Choroid plexus epithelial cell (primary cell): ENCODE data around the gene UNC93B1.

Source experiments
- DNase-seq: peaks from one replicate; pipeline ENCODE4 v3.0.0-alpha.2; 2010; ENCODE audit warnings: low read depth
- H3K4me3 ChIP-seq: 2 replicates; pipeline ENCODE4 v1.5.1; 2011; ENCODE audit warnings: low read depth, mild to moderate bottlenecking, control low read depth, low read length, moderate library complexity
- TF ChIP-seq, protein P1 (sequence below): conservative IDR thresholded peaks from 2 replicates; pipeline ENCODE4 v1.5.1; 2011; ENCODE audit warnings: low read depth, mild to moderate bottlenecking, control low read depth, inconsistent platforms, low read length, moderate library complexity

UNC93B1 gene, protein sequence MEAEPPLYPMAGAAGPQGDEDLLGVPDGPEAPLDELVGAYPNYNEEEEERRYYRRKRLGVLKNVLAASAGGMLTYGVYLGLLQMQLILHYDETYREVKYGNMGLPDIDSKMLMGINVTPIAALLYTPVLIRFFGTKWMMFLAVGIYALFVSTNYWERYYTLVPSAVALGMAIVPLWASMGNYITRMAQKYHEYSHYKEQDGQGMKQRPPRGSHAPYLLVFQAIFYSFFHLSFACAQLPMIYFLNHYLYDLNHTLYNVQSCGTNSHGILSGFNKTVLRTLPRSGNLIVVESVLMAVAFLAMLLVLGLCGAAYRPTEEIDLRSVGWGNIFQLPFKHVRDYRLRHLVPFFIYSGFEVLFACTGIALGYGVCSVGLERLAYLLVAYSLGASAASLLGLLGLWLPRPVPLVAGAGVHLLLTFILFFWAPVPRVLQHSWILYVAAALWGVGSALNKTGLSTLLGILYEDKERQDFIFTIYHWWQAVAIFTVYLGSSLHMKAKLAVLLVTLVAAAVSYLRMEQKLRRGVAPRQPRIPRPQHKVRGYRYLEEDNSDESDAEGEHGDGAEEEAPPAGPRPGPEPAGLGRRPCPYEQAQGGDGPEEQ

DNA sequence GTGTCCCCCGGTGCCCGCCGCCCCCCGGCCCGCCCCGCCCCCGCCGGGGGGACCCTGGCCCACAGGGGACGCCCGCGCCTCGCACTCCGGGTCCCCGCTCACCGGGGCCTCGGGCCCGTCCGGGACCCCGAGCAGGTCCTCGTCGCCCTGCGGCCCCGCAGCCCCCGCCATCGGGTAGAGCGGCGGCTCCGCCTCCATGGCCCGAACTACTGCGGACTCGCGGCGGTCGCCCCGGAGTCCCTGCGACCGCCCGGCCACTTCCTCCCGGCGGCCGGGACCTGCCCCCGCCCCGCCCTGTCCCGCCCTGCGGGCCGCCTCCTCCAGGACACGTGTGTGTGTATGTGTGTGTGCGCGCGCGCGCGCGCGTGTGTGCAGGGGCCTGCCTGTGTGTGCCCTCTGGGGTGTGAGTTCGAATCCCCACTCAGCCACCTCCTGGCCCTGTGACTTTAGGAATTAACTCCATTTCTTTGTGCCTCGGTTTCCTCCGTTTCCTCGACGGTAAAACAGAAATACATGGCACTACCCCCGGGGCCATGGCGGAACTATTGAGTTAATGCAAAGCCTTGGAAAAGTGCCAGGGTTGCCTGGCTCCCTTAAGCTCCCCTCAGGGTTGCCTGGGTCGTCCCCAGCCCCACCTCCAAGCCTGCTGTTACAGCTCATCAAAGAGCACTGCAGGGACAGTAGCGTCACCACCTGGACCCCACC, at the start of gene UNC93B1:
TSS of gene UNC93B1 (minus strand) at position 252 of the 705 bp plus-strand sequence. CDS start at position 198, 54 bp downstream.
- peak; percentile 75 for DNase-seq
- H3K4me3 ChIP-seq, result peak within 1 kb of the TSS; percentile 70
- TF ChIP-seq, protein P1, sequence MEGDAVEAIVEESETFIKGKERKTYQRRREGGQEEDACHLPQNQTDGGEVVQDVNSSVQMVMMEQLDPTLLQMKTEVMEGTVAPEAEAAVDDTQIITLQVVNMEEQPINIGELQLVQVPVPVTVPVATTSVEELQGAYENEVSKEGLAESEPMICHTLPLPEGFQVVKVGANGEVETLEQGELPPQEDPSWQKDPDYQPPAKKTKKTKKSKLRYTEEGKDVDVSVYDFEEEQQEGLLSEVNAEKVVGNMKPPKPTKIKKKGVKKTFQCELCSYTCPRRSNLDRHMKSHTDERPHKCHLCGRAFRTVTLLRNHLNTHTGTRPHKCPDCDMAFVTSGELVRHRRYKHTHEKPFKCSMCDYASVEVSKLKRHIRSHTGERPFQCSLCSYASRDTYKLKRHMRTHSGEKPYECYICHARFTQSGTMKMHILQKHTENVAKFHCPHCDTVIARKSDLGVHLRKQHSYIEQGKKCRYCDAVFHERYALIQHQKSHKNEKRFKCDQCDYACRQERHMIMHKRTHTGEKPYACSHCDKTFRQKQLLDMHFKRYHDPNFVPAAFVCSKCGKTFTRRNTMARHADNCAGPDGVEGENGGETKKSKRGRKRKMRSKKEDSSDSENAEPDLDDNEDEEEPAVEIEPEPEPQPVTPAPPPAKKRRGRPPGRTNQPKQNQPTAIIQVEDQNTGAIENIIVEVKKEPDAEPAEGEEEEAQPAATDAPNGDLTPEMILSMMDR, result no peak

DNA sequence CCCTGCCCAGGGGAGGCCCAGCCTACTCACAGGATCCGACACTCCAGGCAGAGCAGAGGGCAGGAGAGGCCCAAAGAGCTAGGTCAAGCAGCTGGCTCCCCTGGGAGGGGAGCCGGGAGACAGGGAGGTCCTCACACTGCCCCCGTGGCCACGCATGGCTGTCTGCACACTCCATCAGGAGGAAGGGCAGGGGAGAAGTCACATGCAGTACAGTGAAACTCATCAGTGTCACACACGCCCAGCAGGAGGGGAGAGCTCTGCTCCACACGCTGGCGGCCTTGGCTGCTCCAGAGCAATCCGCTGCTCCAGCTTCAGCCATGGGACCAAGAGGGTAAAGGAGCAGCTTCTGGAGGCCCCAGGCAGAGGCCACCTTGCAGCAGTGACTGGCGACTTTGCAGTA, 49.2 kb upstream of the UNC93B1 start:
- H3K4me3 ChIP-seq, result no peak overlapping the region
- TF ChIP-seq, protein P1, result no peak
- DNase-seq, result peak; percentile 41

DNA sequence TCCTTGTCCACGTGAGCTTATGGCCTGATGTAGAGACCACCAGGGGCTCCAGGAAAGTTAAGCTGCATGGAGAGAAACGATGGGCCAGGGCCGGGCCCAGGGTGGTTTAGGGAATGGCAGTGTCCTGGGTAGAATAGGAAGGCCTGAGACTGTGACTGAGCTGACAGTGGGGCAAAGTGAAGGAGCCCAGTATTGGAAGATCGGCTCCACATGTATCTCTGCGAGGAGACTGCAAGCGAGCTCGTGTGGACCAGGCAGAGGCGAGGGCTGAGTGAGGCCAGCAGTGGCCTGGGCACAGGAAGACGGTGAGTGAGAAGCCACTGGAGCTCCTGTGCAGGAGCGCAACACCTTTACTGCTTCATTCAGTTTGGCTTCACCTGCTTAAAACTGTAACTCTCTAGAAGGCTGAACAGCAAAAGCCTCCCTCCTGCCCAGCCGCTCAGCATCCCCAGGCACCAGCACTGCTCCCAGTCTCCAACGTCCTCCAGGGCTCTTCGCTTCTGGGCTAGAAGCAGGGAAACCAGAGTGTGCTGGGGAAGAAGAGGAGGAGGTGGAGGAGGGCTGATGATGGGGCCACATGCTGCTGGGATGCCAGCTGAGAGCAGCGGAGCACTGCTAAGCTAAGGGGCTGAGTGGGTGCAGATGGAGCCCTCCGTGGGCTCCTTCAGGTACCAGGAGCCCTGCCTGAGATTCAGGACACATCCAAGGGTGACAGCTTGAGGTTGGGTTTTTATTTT, 48.4 kb upstream of the UNC93B1 start:
- no peak overlapping the region for H3K4me3 ChIP-seq
- no peak for DNase-seq
- TF ChIP-seq, protein P1, result no peak

DNA sequence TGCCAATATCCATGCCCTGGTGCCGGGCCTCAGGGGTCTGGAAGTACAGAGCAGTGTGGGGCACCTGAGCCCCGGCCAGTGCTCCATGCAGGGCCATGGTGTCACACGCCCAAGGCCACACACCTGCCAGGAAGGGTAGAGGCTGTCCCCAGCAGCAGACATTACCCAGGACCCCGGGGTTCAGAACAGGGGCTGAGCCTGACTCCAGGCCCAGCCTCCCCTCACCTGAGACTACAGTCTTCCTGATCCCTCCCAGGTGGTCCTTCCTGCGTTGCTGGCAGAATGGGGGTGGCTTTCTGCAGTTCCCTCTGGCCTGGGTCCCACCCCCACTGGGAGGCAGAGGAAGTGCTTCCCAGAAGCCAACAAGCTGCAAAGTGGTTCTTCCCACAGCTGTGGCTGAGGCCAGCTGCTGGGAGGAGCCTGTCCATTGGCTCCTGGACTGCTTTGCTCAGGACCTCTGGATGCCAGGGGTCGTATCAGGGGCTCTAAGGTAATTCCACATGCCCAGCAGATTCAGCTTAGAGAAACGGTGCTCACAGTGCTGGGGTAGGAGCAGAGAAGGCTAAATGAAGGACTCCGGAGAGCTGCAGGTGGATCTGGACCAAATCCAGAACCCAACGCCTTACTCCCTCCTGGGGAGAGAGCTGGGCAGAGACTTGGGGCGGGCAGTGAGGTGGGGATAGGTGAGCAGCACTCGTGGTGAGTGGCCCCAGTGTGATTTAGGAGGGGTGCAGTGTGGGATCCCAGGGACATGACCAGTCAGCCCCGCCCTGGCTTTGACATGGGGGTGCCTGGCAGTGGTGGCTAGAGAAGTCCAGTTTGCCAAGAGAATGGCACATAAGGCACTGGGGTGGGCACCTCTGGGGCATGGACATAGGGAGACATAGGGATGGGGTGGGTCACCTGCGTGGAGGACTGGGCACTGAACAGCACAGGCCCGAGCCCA, 47.6 kb upstream of the UNC93B1 start:
- no peak overlapping the region for H3K4me3 ChIP-seq
- peak; percentile 39 for DNase-seq
- TF ChIP-seq, protein P1, result no peak

DNA sequence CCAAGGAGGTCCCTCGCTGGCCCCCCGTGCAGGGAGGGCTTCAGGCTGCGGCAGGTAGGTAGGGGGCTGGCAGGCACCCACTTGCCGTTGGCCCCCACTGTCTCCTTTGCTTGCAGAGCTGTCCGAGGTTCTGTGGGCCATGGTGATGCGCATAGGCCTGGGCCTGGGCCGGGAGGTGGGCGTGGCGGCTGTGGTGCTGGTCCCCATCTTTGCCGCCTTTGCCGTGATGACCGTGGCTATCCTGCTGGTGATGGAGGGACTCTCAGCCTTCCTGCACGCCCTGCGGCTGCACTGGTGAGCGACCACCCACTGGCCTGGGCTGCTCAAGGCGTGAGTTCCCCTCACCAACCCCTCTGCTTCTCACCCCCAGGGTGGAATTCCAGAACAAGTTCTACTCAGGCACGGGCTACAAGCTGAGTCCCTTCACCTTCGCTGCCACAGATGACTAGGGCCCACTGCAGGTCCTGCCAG, 46.5 kb upstream of the UNC93B1 start:
- no peak for DNase-seq
- TF ChIP-seq, protein P1, result no peak

More for the DNA sequence above, 46.5 kb upstream of the UNC93B1 start:
- no peak overlapping the region for H3K4me3 ChIP-seq
